Caco-2 (cell line): ENCODE results near the gene CST9. TPM values are rescaled to one million over a fixed set of nuclear protein-coding genes. Genes with fewer than 3 reads are reported as not detected.

Experiments
- BruUV-seq: library from RNA; stranded (reverse); fragments of 400-500 nt; replicated peaks from 2 replicates; lab custom pipeline; 2021; lab: Mats Ljungman, UMichigan
- CTCF ChIA-PET: fragments of 300-600 bp; sonication (Branson Sonifier 250); formaldehyde crosslinking; loops from one replicate; lab custom pipeline; 2022; ENCODE audit warnings: antibody characterized with exemption; lab: Charles Lee
- POLR2A ChIA-PET: fragments of 300-600 bp; sonication (Branson Sonifier 250); formaldehyde crosslinking; loops from one replicate; lab custom pipeline; 2022; ENCODE audit warnings: antibody characterized with exemption; lab: Charles Lee
- DNase-seq, 2 experiments: peaks; one replicate each; pipeline versions ENCODE4 v3.0.0 to v3.0.0-alpha.2; 2020 to 2022
- H3K27me3 ChIP-seq: replicated peaks from 2 replicates; pipeline ENCODE4 v1.6.0; 2011; ENCODE audit warnings: low read length; ENCODE audit not compliant: control insufficient read depth, insufficient read depth
- H3K36me3 ChIP-seq: 2 replicates; pipeline ENCODE4 v1.5.1; 2011; ENCODE audit warnings: low read length; ENCODE audit not compliant: control insufficient read depth, insufficient read depth
- H3K4me1 ChIP-seq: fragments of 250-450 bp; sonication (Bioruptor Pico); 2 replicates; pipeline ENCODE4 v1.5.1; 2020; ENCODE audit warnings: mild to moderate bottlenecking
- H3K4me3 ChIP-seq: 2 replicates; pipeline ENCODE4 v1.5.1; 2011; ENCODE audit warnings: low read depth, mild to moderate bottlenecking, control low read depth, low read length
- H3K9me3 ChIP-seq: fragments of 250-450 bp; sonication (Bioruptor Pico); 2 replicates; pipeline ENCODE4 v1.5.1; 2020; ENCODE audit warnings: mild to moderate bottlenecking, moderate library complexity
- H3K27ac Mint-ChIP-seq: one replicate; pipeline ENCODE4 v1.8.0; 2022; ENCODE audit warnings: mixed read lengths; ENCODE audit not compliant: unreplicated experiment
- H3K27me3 Mint-ChIP-seq: one replicate; pipeline ENCODE4 v1.8.0; 2022; ENCODE audit warnings: mixed read lengths; ENCODE audit not compliant: insufficient read depth, unreplicated experiment
- H3K36me3 Mint-ChIP-seq: one replicate; pipeline ENCODE4 v1.8.0; 2022; ENCODE audit warnings: mild to moderate bottlenecking, mixed read lengths; ENCODE audit not compliant: insufficient read depth, unreplicated experiment
- H3K4me1 Mint-ChIP-seq: one replicate; pipeline ENCODE4 v1.8.0; 2022; ENCODE audit warnings: low read depth, mixed read lengths; ENCODE audit not compliant: unreplicated experiment
- H3K4me3 Mint-ChIP-seq: one replicate; pipeline ENCODE4 v1.8.0; 2022; ENCODE audit warnings: mild to moderate bottlenecking, moderate library complexity, mixed read lengths; ENCODE audit not compliant: unreplicated experiment
- H3K9me3 Mint-ChIP-seq: one replicate; pipeline ENCODE4 v1.8.0; 2022; ENCODE audit warnings: mixed read lengths; ENCODE audit not compliant: unreplicated experiment
- CTCF ChIP-seq, 2 experiments: fragments of 200-600 bp in 1 of 2; IDR thresholded peaks; 1 replicate in 1 of 2; 2 replicates in 1 of 2; pipeline versions ENCODE4 v1.5.1 to v1.8.0; 2011 to 2022; ENCODE audit warnings: antibody characterized with exemption in 1 of 2, control low read depth in 1 of 2, inconsistent platforms in 1 of 2, low read depth in 1 of 2, low read length in 1 of 2, mild to moderate bottlenecking in 1 of 2, moderate library complexity in 1 of 2; ENCODE audit not compliant: insufficient read depth in 1 of 2, severe bottlenecking in 1 of 2, unreplicated experiment in 1 of 2
- intact Hi-C: fragments of 100-400 bp; cut with micrococcal nuclease; formaldehyde crosslinking; loops from one replicate; pipeline ENCODE4 v1.10.0; 2022; ENCODE audit not compliant: unreplicated experiment
- total RNA-seq: library from RNA; stranded (reverse); gene quantifications from 2 replicates; pipeline ENCODE4 v1.2.3, GENCODE V29; 2022

The CST9 gene
- total RNA-seq, 1 experiment from 2014 or later = not detected

- Mint-ChIP-seq H3K27me3 (no peaks in the 10 kb centered on the region), H3K36me3 (no peaks in the 10 kb centered on the region), H3K9me3 (peaks cover 2% of the 10 kb centered on the region), H3K4me1 (peaks cover under 1% of the 10 kb centered on the region), H3K27ac (no peak overlapping the region), H3K4me3 (peak overlapping the region; percentile 67)
- no TSS peak for BruUV-seq
- Histone ChIP-seq H3K27me3 (no peaks in the 10 kb centered on the region), H3K4me1 (peaks cover 13% of the 10 kb centered on the region; the same call in 1 of the 2 replicates), H3K9me3 (no peaks in the 10 kb centered on the region), H3K4me3 (peak overlapping the region; percentile 22; the same call in 1 of the 2 replicates), H3K36me3 (no peaks in the 10 kb centered on the region)
- ChIA-PET POLR2A (no interaction called here), CTCF (no interaction called here)
- intact Hi-C loops = no loop called here
- DNase-seq = no peak
- no peak for TF ChIP-seq CTCF (IDR thresholded peaks at IDR 0.05; ENCODE audit: insufficient read depth in 1 of 2, low read depth in 1 of 2, low read length in 1 of 2, severe bottlenecking in 1 of 2, unreplicated experiment in 1 of 2)
These were observed 17.0 kb downstream of the CST9 start for GRCh38 chr20:23588434-23589403.

- ChIA-PET POLR2A (no interaction called here), CTCF (no interaction called here)
- no peaks in the 10 kb centered on the region for H3K36me3 ChIP-seq
- no peaks in the 10 kb centered on the region for H3K27me3 ChIP-seq
- no peaks in the 10 kb centered on the region for H3K9me3 ChIP-seq
- peaks cover 13% of the 10 kb centered on the region; the same call in 1 of the 2 replicates for H3K4me1 ChIP-seq
- TF ChIP-seq CTCF (IDR thresholded peaks at IDR 0.05; ENCODE audit: insufficient read depth in 1 of 2, low read depth in 1 of 2, low read length in 1 of 2, severe bottlenecking in 1 of 2, unreplicated experiment in 1 of 2) = no peak
- Mint-ChIP-seq H3K9me3 (peaks cover 10% of the 10 kb centered on the region), H3K27me3 (peaks cover 3% of the 10 kb centered on the region), H3K36me3 (no peaks in the 10 kb centered on the region), H3K27ac (no peak overlapping the region), H3K4me1 (peaks cover 6% of the 10 kb centered on the region), H3K4me3 (no peak overlapping the region)
- no peak for DNase-seq
- no peak overlapping the region for H3K4me3 ChIP-seq
- no TSS peak for BruUV-seq
- intact Hi-C loops = no loop called here
These were observed 18.1 kb downstream of the CST9 start for GRCh38 chr20:23587631-23588030.

GRCh38 chr20:23586735-23587525 is 18.8 kb downstream of the CST9 start:
- Mint-ChIP-seq H3K9me3 (peaks cover 10% of the 10 kb centered on the region), H3K27ac (no peak overlapping the region), H3K4me1 (peaks cover 6% of the 10 kb centered on the region), H3K4me3 (no peak overlapping the region), H3K27me3 (peaks cover 3% of the 10 kb centered on the region), H3K36me3 (no peaks in the 10 kb centered on the region)
- CTCF ChIA-PET = no interaction called here
- H3K4me3 ChIP-seq = no peak overlapping the region
- H3K27me3 ChIP-seq = no peaks in the 10 kb centered on the region
- intact Hi-C loops = no loop called here
- no peak for DNase-seq
- POLR2A ChIA-PET = interaction anchor here (0.6 kb wide), 1 partner anchor 13 kb away, joined by 6 read pairs; no protein-coding TSS in a partner anchor
- H3K36me3 ChIP-seq = no peaks in the 10 kb centered on the region
- no TSS peak for BruUV-seq
- no peaks in the 10 kb centered on the region for H3K9me3 ChIP-seq
- peaks cover 13% of the 10 kb centered on the region; the same call in 1 of the 2 replicates for H3K4me1 ChIP-seq
- TF ChIP-seq CTCF (IDR thresholded peaks at IDR 0.05; ENCODE audit: insufficient read depth in 1 of 2, low read depth in 1 of 2, low read length in 1 of 2, severe bottlenecking in 1 of 2, unreplicated experiment in 1 of 2) = no peak
